ENCODE results near the gene DAPK2. TPM values are rescaled to one million over a fixed set of nuclear protein-coding genes. Genes with fewer than 3 reads are reported as not detected.

The DAPK2 gene
- total RNA-seq, 1 donor from 2014 or later: 2.6 TPM

DNA sequence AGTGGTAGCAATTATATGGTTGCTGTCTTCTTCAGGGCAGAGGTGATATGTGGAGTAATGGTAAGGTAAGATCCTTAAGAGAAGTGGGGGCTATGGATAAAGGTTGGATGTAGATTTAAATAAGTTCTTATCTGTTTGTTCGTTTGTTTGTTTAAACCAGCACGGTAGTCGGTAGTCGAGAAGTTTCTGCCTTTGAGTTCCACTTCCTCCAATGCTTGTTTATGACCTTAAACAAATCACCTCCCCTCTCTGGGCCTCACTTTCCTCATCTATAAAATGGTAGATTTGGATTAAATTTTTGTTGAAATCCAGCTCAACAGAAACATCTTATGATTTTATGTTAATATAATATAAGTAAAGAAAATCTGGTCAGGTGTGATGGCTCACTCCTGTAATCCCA is 11.8 kb downstream of the DAPK2 start:
- no peaks in the 10 kb centered on the region for H3K9me3 Mint-ChIP-seq
- H3K4me1 Mint-ChIP-seq: no peaks in the 10 kb centered on the region
- no peak overlapping the region for H3K27ac Mint-ChIP-seq
- DNase-seq (ENCODE audit: low spot score in 2 of 2, unreplicated experiment in 2 of 2): no peak
- TF ChIP-seq, protein P1, sequence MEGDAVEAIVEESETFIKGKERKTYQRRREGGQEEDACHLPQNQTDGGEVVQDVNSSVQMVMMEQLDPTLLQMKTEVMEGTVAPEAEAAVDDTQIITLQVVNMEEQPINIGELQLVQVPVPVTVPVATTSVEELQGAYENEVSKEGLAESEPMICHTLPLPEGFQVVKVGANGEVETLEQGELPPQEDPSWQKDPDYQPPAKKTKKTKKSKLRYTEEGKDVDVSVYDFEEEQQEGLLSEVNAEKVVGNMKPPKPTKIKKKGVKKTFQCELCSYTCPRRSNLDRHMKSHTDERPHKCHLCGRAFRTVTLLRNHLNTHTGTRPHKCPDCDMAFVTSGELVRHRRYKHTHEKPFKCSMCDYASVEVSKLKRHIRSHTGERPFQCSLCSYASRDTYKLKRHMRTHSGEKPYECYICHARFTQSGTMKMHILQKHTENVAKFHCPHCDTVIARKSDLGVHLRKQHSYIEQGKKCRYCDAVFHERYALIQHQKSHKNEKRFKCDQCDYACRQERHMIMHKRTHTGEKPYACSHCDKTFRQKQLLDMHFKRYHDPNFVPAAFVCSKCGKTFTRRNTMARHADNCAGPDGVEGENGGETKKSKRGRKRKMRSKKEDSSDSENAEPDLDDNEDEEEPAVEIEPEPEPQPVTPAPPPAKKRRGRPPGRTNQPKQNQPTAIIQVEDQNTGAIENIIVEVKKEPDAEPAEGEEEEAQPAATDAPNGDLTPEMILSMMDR (IDR thresholded peaks at IDR 0.05; ENCODE audit: unreplicated experiment): no peak
- H3K4me3 Mint-ChIP-seq: no peak overlapping the region
- no peaks in the 10 kb centered on the region for H3K36me3 Mint-ChIP-seq
- no peaks in the 10 kb centered on the region for H3K27me3 Mint-ChIP-seq (ENCODE audit: low read depth)

DNA sequence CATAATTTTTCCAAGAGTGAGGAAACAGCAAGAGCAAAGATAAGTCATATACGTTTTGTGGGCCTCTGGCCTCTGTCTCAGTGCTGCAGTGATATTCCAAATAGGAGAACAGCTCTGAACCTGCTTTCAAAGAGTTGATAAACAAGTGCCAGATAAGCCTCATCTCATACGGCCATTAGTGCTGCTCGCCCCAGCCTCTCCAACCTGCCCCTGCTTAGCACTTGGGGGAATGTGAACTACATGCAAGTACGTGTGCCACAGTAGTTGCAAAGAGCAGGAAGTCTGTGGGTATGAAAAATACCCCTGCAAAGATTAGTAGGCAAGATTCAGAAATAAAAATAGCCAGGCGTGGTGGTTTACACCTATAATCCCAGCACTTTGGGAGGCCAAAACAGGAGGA is 14.0 kb downstream of the DAPK2 start:
- Mint-ChIP-seq H3K36me3 (no peaks in the 10 kb centered on the region), H3K9me3 (no peaks in the 10 kb centered on the region), H3K27ac (no peak overlapping the region), H3K4me3 (no peak overlapping the region), H3K4me1 (no peaks in the 10 kb centered on the region), H3K27me3 (ENCODE audit: low read depth) (no peaks in the 10 kb centered on the region)
- no peak for DNase-seq (ENCODE audit: low spot score in 2 of 2, unreplicated experiment in 2 of 2)
- TF ChIP-seq, protein P1 (IDR thresholded peaks at IDR 0.05; ENCODE audit: unreplicated experiment): no peak

DNA sequence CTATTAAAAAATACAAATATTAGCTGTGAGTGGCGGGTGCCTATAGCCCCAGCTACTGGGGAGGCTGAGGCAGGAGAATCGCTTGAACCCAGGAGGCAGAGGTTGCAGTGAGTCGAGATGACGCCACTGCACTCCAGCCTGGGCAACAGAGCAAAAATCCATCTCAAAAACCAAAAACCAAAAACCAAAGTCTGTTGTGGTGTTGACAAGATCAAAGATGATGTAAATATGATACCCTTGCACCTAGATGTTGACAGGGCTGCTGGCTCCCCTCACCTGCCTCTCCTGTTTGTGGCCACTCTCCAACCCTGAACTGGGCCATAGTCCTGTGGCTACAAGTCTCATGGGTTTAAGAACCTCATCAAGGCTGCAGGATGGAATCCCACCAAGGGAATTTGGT is 16.2 kb downstream of the DAPK2 start:
- H3K27ac Mint-ChIP-seq: no peak overlapping the region
- H3K27me3 Mint-ChIP-seq (ENCODE audit: low read depth): no peaks in the 10 kb centered on the region
- H3K4me3 Mint-ChIP-seq: no peak overlapping the region
- DNase-seq (ENCODE audit: low spot score in 2 of 2, unreplicated experiment in 2 of 2): no peak
- H3K4me1 Mint-ChIP-seq: no peaks in the 10 kb centered on the region
- H3K36me3 Mint-ChIP-seq: no peaks in the 10 kb centered on the region
- H3K9me3 Mint-ChIP-seq: no peaks in the 10 kb centered on the region
- TF ChIP-seq, protein P1 (IDR thresholded peaks at IDR 0.05; ENCODE audit: unreplicated experiment): no peak

DNA sequence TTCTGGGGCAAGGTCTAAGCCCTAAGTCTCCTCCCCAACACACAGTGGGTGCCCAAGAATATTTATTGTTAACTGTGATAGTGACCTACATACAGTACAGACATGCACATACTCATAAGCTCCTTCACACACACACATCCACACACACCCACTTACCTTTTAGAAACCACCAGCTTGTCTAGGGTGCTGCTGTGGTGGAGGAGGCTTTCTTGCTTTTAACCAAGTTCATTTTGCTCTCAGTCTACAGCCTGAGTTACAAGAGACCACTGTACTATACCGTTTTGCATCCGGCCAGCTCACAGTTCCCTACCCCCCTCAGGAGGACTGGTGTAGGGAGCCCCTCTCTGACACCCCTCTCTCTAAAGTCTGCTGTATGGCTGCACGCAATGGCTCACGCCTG is 16.7 kb downstream of the DAPK2 start:
- no peak for DNase-seq (ENCODE audit: low spot score in 2 of 2, unreplicated experiment in 2 of 2)
- TF ChIP-seq, protein P1 (IDR thresholded peaks at IDR 0.05; ENCODE audit: unreplicated experiment): no peak
- Mint-ChIP-seq H3K9me3 (no peaks in the 10 kb centered on the region), H3K4me1 (no peaks in the 10 kb centered on the region), H3K36me3 (no peaks in the 10 kb centered on the region), H3K4me3 (no peak overlapping the region), H3K27me3 (ENCODE audit: low read depth) (no peaks in the 10 kb centered on the region), H3K27ac (no peak overlapping the region)

DNA sequence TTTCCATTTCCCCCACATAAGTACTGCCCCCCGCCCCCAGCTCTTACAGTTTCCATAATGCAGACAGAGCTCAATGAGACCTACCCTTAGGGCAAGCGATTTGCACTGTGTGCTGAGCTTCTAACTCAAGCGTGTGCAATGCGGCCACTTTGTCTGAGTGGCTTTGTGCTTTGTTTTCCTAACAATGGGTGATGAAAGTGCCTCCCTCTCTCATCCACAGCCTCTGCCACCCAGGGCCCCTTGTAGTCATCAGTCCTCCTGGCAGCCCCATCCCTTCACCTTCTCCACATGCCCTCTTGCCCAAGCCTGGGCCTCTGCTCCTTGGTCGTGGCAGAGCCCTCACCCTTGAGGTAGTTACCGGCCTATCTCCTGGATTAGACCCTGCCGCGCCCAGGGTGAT is 17.2 kb downstream of the DAPK2 start:
- Mint-ChIP-seq H3K4me1 (no peaks in the 10 kb centered on the region), H3K4me3 (no peak overlapping the region), H3K27ac (no peak overlapping the region), H3K36me3 (no peaks in the 10 kb centered on the region), H3K27me3 (ENCODE audit: low read depth) (no peaks in the 10 kb centered on the region), H3K9me3 (no peaks in the 10 kb centered on the region)
- TF ChIP-seq, protein P1 (IDR thresholded peaks at IDR 0.05; ENCODE audit: unreplicated experiment): no peak
- DNase-seq (ENCODE audit: low spot score in 2 of 2, unreplicated experiment in 2 of 2): no peak

DNA sequence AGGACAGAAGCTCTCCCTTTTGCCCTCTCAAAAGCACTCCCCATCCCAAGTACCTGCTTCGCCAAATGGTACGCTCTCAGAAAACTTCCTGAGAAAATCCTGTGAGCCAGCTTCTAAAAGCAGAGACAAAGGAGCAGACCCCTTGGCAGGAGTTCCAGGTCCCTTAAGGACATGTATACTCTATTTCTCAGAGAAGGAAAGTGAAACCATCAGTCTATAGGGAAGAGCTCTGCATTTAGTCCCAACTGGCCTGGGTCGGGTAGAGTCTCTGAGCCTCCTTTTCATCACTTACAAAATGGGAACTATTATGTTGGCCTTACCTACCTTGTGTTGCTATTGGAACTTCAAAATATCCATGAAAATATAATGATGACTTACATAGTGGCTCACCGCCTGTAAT is 19.7 kb downstream of the DAPK2 start:
- Mint-ChIP-seq H3K9me3 (no peaks in the 10 kb centered on the region), H3K36me3 (no peaks in the 10 kb centered on the region), H3K4me3 (no peak overlapping the region), H3K27me3 (ENCODE audit: low read depth) (no peaks in the 10 kb centered on the region), H3K4me1 (no peaks in the 10 kb centered on the region), H3K27ac (no peak overlapping the region)
- TF ChIP-seq, protein P1 (IDR thresholded peaks at IDR 0.05; ENCODE audit: unreplicated experiment): no peak
- DNase-seq (ENCODE audit: low spot score in 2 of 2, unreplicated experiment in 2 of 2): no peak
